ENCODE results near the gene ATM. TPM values are rescaled to one million over a fixed set of nuclear protein-coding genes. Genes with fewer than 3 reads are reported as not detected.

Gene ATM
- total and polyA plus RNA-seq, 2 donors (not counting 1 experiment from before 2014, with no cell fraction given) = 37.5 to 123 TPM

DNA sequence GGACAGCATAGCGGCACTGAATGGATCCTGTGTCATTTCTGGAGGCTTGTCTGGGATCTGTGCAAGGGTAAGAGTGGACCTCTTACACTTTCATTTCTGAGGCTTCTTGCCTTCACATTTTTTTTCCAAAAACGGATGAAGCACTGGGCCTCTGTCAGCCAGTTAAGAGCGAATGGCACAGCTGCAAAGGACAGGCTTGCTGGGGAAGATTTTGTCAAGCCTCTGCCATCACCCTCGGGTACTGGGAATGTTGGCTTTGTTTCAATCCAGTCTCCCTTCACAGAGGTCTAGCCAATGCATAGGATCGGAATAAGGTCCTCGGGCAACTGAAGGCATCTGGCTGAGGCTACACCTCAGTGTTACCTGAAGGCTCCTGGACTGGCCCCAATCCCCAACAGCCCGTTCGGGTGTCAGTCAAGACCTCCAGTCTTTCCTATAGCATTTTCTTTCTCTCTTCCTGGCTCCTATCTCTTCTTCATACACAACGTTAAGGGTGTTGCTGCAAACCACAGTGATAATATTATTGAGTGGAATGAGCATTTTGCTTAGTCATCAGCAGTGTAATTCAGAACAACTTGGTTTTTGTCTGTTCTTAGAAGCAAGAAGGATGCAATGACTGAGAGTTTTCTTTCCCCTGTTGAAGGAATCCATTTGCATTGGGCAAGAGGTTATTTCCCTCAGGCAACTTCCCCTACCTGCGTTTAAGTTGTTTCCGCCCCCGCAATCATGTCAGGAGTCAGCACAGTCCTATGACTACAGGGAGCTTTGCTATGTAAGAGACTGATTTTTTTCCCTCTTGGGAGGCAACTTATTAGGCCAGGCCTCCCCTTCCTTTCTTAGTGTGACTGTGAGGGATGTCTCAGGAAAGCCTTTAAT, 23.2 kb upstream of the ATM start:
- H3K27ac ChIP-seq (ENCODE audit: insufficient read depth, low read length) = no peak overlapping the region
- peaks cover 2% of the 10 kb centered on the region for H3K79me2 ChIP-seq (ENCODE audit: control insufficient read depth, insufficient read depth, low read length)
- H4K20me1 ChIP-seq (ENCODE audit: control insufficient read depth, extremely low read depth, insufficient read depth, low read length) = no peaks in the 10 kb centered on the region
- no peak overlapping the region for H3K4me2 ChIP-seq (ENCODE audit: extremely low read depth, insufficient read depth, low read length)
- no peak overlapping the region for H3K9ac ChIP-seq (ENCODE audit: insufficient read depth, low read length)
- no peaks in the 10 kb centered on the region for H3K4me1 ChIP-seq (ENCODE audit: control insufficient read depth, extremely low read depth, insufficient read depth, low read length)
- peaks cover 3% of the 10 kb centered on the region for H3K36me3 ChIP-seq (ENCODE audit: control insufficient read depth, insufficient read depth, low read length)
- H3K9me3 ChIP-seq (ENCODE audit: control insufficient read depth, insufficient read depth, low read depth, low read length) = no peaks in the 10 kb centered on the region
- no peak for TF ChIP-seq EZH2 (IDR thresholded peaks at IDR 0.05; ENCODE audit: low read length, missing control alignments)
- TF ChIP-seq, protein P1, sequence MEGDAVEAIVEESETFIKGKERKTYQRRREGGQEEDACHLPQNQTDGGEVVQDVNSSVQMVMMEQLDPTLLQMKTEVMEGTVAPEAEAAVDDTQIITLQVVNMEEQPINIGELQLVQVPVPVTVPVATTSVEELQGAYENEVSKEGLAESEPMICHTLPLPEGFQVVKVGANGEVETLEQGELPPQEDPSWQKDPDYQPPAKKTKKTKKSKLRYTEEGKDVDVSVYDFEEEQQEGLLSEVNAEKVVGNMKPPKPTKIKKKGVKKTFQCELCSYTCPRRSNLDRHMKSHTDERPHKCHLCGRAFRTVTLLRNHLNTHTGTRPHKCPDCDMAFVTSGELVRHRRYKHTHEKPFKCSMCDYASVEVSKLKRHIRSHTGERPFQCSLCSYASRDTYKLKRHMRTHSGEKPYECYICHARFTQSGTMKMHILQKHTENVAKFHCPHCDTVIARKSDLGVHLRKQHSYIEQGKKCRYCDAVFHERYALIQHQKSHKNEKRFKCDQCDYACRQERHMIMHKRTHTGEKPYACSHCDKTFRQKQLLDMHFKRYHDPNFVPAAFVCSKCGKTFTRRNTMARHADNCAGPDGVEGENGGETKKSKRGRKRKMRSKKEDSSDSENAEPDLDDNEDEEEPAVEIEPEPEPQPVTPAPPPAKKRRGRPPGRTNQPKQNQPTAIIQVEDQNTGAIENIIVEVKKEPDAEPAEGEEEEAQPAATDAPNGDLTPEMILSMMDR (conservative IDR thresholded peaks at IDR 0.05 in 1 of 2, IDR thresholded peaks at IDR 0.05 in 1 of 2; ENCODE audit: low read depth in 1 of 2, low read length in 2 of 2) = no peak
- no peaks in the 10 kb centered on the region for H3K27me3 ChIP-seq (ENCODE audit: control insufficient read depth, insufficient read depth, low read length)
- no peak overlapping the region for H3K4me3 ChIP-seq (replicated peaks in 1 of 4; ENCODE audit: control extremely low read depth in 1 of 4, insufficient read depth in 1 of 4, low read depth in 3 of 4, low read length in 4 of 4)
- DNase-seq (ENCODE audit: low read depth in 2 of 2) = peak; percentile 44 to 72
- H2AFZ ChIP-seq (ENCODE audit: low read length) = no peak overlapping the region

DNA sequence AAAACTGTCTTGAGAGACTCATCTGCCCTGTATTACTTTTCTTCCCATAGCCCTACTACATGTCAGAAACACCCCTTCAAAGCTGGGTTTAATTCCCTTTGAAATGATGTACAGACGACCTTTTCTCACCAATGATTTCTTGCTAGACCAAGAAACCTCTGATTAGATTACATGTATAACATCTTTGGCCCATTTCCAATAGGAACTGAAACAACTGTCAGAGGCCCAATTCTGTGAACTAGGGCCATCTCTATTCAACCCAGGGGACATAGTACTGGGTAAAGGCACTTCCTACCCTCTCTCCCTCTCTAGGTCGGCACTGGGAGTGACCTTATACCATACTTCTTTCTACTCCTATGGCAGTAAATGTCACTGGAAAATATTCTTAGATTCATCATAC, 19.8 kb upstream of the ATM start:
- no peaks in the 10 kb centered on the region for H3K9me3 ChIP-seq (ENCODE audit: control insufficient read depth, insufficient read depth, low read depth, low read length)
- H3K4me1 ChIP-seq (ENCODE audit: control insufficient read depth, extremely low read depth, insufficient read depth, low read length) = no peaks in the 10 kb centered on the region
- no peak overlapping the region for H3K4me3 ChIP-seq (replicated peaks in 1 of 4; ENCODE audit: control extremely low read depth in 1 of 4, insufficient read depth in 1 of 4, low read depth in 3 of 4, low read length in 4 of 4)
- H3K27ac ChIP-seq (ENCODE audit: insufficient read depth, low read length) = no peak overlapping the region
- no peak for DNase-seq (ENCODE audit: low read depth in 2 of 2)
- no peak overlapping the region for H2AFZ ChIP-seq (ENCODE audit: low read length)
- TF ChIP-seq, protein P1 (conservative IDR thresholded peaks at IDR 0.05 in 1 of 2, IDR thresholded peaks at IDR 0.05 in 1 of 2; ENCODE audit: low read depth in 1 of 2, low read length in 2 of 2) = no peak
- TF ChIP-seq EZH2 (IDR thresholded peaks at IDR 0.05; ENCODE audit: low read length, missing control alignments) = no peak
- no peaks in the 10 kb centered on the region for H3K27me3 ChIP-seq (ENCODE audit: control insufficient read depth, insufficient read depth, low read length)
- no peak overlapping the region for H3K9ac ChIP-seq (ENCODE audit: insufficient read depth, low read length)
- H4K20me1 ChIP-seq (ENCODE audit: control insufficient read depth, extremely low read depth, insufficient read depth, low read length) = no peaks in the 10 kb centered on the region
- no peak overlapping the region for H3K4me2 ChIP-seq (ENCODE audit: extremely low read depth, insufficient read depth, low read length)
- H3K36me3 ChIP-seq (ENCODE audit: control insufficient read depth, insufficient read depth, low read length) = peaks cover 3% of the 10 kb centered on the region
- peaks cover 7% of the 10 kb centered on the region for H3K79me2 ChIP-seq (ENCODE audit: control insufficient read depth, insufficient read depth, low read length)

DNA sequence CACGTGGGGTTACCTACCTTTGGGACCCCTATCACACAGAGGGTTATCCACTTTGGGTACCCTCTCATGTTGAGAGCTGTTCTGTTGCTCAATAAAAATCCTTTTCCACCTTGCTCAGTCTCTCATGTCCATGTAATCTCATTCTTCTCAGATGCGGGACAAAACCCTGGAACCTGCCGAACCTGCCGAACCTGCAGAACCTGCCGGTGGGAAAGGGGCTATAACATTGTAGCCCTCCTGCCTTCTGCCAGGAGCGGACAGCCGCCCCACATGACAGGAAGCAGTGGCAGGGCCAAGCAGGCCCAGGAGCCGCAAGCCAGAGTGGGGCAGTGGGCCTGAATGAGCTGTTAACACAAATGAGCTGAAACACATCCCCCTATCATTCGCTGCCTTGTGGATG, 18.5 kb upstream of the ATM start:
- Histone ChIP-seq H2AFZ (ENCODE audit: low read length) (no peak overlapping the region), H3K79me2 (ENCODE audit: control insufficient read depth, insufficient read depth, low read length) (peaks cover 5% of the 10 kb centered on the region), H3K4me1 (ENCODE audit: control insufficient read depth, extremely low read depth, insufficient read depth, low read length) (no peaks in the 10 kb centered on the region), H3K27ac (ENCODE audit: insufficient read depth, low read length) (no peak overlapping the region), H4K20me1 (ENCODE audit: control insufficient read depth, extremely low read depth, insufficient read depth, low read length) (no peaks in the 10 kb centered on the region), H3K4me2 (ENCODE audit: extremely low read depth, insufficient read depth, low read length) (no peak overlapping the region), H3K9ac (ENCODE audit: insufficient read depth, low read length) (no peak overlapping the region), H3K9me3 (ENCODE audit: control insufficient read depth, insufficient read depth, low read depth, low read length) (no peaks in the 10 kb centered on the region), H3K4me3 (replicated peaks in 1 of 4; ENCODE audit: control extremely low read depth in 1 of 4, insufficient read depth in 1 of 4, low read depth in 3 of 4, low read length in 4 of 4) (no peak overlapping the region), H3K36me3 (ENCODE audit: control insufficient read depth, insufficient read depth, low read length) (peaks cover 3% of the 10 kb centered on the region), H3K27me3 (ENCODE audit: control insufficient read depth, insufficient read depth, low read length) (no peaks in the 10 kb centered on the region)
- TF ChIP-seq, protein P1 (conservative IDR thresholded peaks at IDR 0.05 in 1 of 2, IDR thresholded peaks at IDR 0.05 in 1 of 2; ENCODE audit: low read depth in 1 of 2, low read length in 2 of 2) = no peak
- TF ChIP-seq EZH2 (IDR thresholded peaks at IDR 0.05; ENCODE audit: low read length, missing control alignments) = no peak
- no peak for DNase-seq (ENCODE audit: low read depth in 2 of 2)
